Cardiac ventricle fibroblast (primary cell): ENCODE measurements around the gene CAPN11. TPM values are rescaled to one million over a fixed set of nuclear protein-coding genes. Genes with fewer than 3 reads are reported as not detected.

ENCODE experiments used
- total RNA-seq: library from RNA; depleted of rRNA; stranded (reverse); fragments of >200 nt; gene quantifications from 2 replicates; pipeline ENCODE4 v1.2.3, GENCODE V29; 2015

Gene CAPN11
- total RNA-seq, result 0.12 and 0.34 TPM in 2 replicates

GRCh38 chr6:44158770-44159228 is at the start of gene CAPN11:
TSS of gene CAPN11 (plus strand) at chr6:44158820. CDS start at chr6:44158849, 29 bp downstream.

GRCh38 chr6:44127186-44128019 is 31.2 kb upstream of the CAPN11 start, which contains the start of the genes MRPL14 and TMEM63B:
TSS of gene MRPL14 (minus strand) at chr6:44127452. CDS start at chr6:44116611, 10,841 bp downstream.
TSS of gene TMEM63B (plus strand) at chr6:44127554. CDS start at chr6:44134585, 7,031 bp downstream.

GRCh38 chr6:44216677-44217331 is 58.2 kb downstream of the CAPN11 start, which contains the start of gene MYMX:
TSS of gene MYMX (plus strand) at chr6:44216926. CDS start at chr6:44217472, 546 bp downstream.

GRCh38 chr6:44223319-44224028 is 64.9 kb downstream of the CAPN11 start, which contains the start of gene SLC29A1:
TSS of gene SLC29A1 (plus strand) at chr6:44223595. CDS start at chr6:44227314, 3,719 bp downstream.

Other genes starting within 250 kb of the CAPN11 start
- 35.7 and 39.7 TPM in 2 replicates for gene MRPL14, start 31.4 kb upstream of the CAPN11 start, total RNA-seq
- 13.0 and 23.9 TPM in 2 replicates for gene TMEM63B, start 31.3 kb upstream of the CAPN11 start, total RNA-seq
- not detected in 2 replicates for gene MYMX, start 58.1 kb downstream of the CAPN11 start, total RNA-seq
- gene SLC29A1, start 64.8 kb downstream of the CAPN11 start, total RNA-seq, result 6.1 and 9.5 TPM in 2 replicates
- gene HSP90AB1, start 88.3 kb downstream of the CAPN11 start, total RNA-seq, result 553 and 563 TPM in 2 replicates
- 38.7 and 42.3 TPM in 2 replicates for gene SLC35B2, start 98.7 kb downstream of the CAPN11 start, total RNA-seq
- gene NFKBIE, start 106.7 kb downstream of the CAPN11 start, total RNA-seq, result 6.2 and 6.5 TPM in 2 replicates
- gene TMEM151B, start 111.6 kb downstream of the CAPN11 start, total RNA-seq, result 0.06 TPM in 1 of 2 replicates, not detected in the other
- gene AARS2, start 154.5 kb downstream of the CAPN11 start, total RNA-seq, result 6.5 and 7.0 TPM in 2 replicates
- not detected in 2 replicates for gene SPATS1, start 183.8 kb downstream of the CAPN11 start, total RNA-seq
- 10.7 and 13.5 TPM in 2 replicates for gene CDC5L, start 228.9 kb downstream of the CAPN11 start, total RNA-seq